HG03565 (cell line): Measurements from ENCODE around the gene KCNK15.

Experiments used
- ATAC-seq: cut with Tn5 transposase; IDR thresholded peaks from one replicate; pipeline ENCODE4 v1.9.1; 2021; ENCODE audit warnings: mild to moderate bottlenecking, moderate library complexity; ENCODE audit not compliant: unreplicated experiment

The KCNK15 gene

DNA sequence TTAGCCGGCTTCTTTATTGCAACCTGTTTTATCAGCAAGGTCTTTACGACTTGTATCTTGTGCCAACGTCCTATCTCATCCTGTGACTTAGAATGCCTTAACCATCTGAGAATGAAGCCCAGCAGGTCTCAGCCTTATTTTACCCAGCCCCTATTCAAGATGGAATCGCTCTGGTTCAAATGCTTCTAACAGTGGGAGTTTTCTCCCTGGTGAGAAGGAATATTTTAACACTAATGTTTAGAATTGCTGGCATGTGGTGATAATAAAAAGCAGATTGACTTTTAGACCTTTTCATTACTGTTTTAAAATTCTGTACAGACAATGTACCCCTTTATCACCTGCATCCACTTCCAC is 9.9 kb upstream of the KCNK15 start:
- no peak for ATAC-seq

DNA sequence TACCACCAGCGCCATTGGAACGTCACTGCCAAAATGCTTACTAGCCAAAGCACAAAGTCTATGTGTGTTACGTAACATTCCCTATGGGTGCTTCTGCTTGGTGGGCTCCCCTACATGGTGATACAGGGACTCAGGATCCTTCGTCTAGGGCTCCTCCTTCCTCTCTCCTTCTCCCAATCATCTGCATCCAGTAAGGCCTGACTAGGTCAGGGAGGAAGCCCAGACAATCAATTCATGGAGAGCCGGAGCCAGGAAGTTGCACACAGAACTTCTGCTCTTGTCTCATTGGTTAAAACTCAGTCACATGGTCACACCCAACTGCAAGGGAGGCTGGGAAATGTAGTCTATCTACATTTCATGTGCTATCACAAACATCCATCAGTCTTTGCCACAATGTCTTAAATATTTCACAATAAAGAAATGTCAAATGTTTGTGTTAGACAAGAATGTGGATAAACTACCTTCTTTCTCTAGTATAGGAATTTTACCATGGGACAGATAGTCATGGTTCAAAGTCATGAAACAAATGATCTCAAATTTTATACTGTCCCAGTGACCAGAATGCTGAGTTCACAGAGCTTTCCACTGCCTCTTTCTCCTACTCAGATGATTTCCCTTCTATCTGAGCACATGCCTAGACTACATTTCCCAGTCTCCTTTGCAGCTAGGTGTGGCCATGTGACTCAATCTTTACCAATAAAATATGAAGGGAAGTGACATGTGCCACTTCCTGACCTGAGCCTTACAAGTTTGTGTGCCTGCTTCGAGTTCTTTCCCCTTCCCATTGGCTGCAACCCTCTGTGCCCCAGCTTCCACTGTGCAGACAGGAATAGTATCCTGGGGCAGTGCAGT is 9.3 kb upstream of the KCNK15 start:
- ATAC-seq, result no peak

DNA sequence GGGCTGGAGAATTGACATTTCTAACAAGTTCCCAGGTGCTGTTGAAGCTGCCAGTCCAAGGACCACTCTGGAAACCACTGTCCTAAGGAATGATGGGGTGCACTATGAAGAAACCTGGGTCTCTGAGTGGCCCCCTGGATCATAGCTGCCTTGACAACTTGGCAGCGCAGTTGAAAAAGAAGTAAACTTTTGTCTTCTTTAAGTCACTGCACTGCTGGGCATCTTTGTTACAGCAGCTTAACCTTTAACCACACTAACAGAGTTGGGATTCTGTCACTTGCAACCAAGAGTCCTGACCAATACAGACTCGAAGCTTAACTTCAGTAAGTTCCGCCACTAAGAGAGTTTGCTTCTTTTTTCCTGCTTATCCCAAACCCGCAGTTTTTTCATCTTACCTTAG is 8.5 kb upstream of the KCNK15 start:
- no peak for ATAC-seq

DNA sequence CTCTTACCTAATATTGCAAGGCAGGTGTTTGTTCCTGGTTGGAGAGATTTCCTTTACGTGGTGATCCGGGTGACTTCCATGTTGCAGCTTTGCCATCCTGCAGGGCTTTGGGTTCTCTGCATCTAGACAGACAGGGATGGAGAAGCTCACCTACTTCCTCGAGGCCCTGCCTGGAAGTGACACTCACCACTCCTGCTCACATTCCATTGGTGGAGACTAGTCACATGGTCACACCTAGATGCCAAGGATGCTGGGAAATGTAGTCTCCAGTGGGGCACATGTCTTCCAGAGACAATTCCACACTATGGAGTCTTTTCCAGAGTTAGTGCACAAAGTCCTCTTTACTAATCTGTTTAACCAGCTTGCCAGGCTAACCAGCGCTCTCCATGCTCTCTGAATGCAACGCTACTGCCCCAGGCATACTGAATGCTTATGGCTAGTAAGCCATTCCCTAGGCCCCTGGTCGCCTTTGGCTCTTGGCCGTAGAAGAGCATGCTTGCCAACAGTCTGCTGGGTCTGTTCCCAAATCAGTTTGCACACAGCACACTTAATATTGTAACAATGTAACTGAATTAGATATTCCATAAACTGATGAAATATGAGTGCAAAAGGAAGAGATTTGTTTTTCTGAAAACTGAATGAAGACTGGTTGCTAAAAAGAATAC is 6.7 kb upstream of the KCNK15 start:
- no peak for ATAC-seq

DNA sequence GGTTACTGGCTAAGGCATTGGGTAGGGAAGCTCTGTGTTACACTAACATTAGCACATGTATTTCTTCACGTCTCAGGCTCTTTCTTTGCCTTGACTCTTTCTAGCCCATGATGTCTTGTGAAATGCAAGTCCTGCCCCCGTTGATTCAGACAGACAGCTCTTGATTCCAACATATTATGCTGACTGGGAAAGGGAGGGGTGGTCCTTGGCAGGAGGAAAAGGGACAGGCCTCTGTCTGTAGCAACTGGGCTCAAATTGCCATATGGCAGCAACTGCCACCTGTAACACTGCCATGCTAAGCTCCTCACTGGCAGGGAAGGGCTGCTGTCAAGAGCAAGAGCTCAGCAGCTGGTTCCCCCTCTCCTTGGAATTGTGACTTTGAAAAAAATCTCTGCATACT is 5.7 kb upstream of the KCNK15 start:
- ATAC-seq, result no peak

DNA sequence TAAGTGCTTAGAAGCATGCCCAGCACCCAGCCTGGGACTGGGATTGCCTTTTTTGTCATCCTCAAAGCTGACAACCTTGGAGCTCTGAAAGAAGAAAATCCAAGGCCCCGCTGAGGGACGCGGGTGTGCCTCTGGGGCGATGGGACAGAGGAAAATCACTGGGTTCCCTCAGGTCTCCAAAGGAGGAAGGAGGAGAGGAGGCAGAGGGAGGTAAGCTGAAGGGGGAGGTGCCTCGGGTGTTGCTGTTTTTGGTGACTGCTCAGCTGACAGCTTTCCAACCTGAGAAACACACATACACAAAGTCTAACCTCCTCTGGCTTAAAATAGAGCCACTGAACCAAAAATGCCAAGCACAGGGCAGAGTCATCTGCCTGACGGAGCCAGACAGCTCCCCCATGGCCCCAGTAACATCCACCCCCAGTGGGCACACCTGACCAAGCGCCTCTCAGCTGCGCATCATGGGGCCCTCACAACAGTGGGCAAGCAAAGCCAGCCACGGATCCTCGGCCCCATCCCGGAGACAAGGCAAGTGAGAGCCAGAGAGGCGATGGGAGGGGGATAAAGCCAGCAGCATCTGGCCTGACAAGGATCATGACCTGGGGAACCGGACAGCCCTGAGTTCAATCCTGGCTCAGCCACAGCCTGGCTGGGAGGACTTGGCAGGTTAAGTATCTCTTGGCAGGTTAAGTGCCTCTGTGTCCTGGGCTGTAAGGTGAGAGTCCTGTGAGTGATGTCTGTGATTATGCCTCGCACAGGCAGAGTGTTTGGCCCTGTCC is 3.2 kb upstream of the KCNK15 start:
- no peak for ATAC-seq

DNA sequence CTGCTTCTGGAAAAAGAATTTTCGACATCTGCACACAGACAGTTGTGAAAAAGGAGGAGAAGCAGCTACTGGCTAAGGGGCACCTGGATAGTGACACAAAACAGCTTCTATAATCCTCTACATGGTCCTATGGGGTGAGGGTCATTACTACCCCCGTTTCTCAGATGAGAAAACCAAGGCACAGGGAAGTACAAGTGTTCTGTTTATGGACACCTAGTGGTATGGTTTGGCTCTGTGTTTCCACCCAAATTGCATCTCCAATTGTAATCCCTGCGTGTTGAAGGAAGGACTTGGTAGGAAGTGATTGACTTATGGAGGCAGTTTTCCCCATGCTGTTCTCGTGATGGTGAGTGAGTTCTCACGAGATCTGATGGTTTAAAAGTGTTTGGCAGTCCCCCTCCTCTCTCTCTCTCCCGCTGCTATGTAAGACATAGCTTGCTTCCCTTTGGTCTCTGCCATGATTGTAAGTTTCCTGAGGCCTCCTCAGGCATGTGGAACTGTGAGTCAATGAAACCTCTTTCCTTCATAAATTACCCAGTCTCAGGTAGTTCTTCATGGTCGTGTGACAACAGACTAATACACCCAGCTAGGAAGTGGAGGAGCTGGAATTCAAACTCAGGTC is 2.5 kb upstream of the KCNK15 start:
- ATAC-seq, result no peak

DNA sequence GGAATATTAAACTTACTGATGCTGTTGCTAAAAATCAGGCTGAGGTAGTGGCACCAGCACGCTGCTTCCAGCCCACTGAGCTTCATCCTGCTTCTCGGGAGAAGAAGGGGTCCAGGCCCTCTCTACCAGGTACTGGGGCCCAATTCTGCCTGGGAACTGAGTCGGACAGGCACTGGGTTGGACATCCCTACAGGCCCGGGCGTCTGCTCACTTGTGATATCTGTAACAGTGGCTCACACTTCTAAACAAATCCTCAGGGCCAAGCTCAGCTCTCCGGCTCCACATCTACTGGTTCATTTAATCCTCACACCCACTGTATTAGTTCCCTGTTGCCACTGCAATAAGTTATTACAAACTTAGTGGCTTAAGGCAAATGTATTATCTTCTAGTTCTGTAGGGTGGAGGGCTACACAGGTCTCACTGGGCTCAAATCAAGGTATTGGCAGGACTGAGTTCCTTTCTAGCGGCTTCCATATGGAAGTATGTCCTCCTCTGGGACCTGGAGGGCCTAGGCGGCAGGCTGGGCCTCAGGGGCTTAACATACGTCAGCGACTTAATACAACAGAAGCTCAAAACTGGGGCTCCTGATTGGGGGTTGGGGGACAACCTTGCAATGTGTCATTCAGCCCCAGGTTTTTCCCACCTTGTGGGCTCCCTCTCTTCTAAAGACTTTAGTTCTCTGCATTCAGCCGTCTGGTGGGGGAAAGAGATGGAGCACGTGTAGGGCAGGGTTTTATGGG is 1.6 kb upstream of the KCNK15 start:
- ATAC-seq, result no peak

DNA sequence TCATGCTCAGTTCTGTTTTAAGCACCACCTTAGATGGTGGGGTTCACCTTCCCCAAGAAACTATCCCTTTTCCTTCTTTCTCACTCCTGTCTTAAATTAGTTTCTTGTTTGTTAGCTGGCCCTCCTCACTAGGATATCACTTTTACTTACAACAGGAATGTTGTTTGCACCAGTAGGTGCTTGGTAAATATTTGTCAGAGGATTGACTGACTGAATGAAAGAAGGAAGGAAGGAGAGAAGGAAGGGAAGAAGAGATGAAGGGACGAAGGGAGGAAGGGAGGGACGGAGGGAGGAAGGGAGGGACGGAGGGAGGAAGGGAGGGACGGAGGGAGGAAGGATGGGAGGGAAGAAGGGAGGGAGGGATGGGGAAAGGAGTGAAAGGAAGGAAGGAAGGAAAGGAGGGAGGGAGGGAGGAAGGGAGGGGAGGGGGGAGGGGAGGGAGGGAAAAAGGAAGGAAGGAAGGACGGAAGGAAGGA is 505 bp upstream of the KCNK15 start:
- no peak for ATAC-seq

DNA sequence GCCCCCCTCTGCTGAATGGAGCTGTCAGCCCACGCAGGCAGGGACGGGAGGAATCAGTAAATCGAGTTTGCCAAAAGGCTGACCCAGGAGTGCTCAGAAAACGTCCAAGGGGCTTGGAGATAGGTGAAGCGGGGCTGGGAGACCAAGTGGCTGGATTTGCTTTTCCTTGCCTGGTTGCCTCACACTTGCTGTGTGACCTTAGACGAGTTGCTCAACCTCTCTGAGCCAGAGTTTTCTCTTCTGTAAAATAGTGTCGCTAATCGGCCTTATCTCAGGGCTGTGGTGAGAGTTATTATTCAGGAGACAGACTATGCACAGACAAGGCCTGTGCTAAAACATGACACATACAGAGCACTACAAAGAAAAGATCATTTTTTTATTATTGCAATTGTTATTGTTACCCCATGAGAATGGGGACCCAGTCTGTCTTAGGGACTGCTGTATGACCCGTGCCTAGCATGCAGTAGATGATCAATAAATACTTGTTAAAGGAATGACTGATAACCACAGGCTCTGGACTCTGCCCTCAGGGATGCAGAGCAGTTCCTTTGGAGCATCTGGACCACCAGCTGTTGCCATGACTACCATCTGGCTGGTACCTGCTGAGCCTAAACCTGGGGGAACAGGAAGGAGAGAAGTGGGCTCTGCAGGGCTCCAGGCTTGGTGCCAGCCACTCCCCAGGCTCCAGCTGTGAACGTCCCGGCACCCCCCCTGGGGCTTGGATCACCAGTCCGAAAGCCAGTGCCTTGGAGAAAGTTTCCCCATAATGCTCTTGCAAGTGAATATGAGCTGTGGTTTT is 901 bp downstream of the KCNK15 start:
- ATAC-seq, result no peak

DNA sequence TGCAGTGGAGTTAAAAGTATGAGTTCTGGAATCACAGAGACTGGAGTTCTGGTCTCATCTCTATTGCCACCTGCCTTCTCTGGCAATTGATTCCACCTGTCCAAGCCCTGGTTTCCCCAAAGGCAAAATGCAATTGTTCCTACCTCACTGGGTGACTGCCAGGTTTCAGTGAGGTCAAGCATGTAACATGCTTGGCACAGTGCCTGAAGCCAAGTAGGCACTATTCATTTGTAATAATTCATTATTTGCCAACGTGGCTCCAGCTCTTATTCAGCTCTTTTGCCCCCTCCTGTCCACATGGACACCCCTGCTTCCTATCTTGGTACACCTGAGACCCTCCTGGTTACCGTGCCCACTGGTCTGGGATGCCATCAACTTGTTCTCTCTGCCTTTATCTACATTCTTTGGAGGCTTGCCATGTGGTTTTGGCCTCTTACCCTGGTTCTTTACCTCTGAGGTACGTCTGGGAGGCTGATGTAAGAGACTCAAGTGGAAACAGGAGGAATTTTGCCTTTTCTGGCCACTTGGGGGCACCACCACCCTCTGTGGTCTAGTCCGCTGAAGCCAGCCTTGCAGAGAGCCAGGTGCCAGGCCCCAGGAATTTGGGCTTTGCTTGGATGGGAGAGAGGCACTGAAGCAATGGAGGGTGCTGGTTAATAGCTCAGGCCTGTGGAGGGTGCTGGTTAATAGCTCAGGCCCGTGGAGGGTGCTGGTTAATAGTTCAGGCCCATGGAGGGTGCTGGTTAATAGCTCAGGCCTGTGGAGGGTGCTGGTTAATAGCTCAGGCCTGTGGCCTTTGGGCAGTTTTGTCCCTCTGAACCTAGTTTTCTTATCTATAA is 1.7 kb downstream of the KCNK15 start:
- no peak for ATAC-seq

DNA sequence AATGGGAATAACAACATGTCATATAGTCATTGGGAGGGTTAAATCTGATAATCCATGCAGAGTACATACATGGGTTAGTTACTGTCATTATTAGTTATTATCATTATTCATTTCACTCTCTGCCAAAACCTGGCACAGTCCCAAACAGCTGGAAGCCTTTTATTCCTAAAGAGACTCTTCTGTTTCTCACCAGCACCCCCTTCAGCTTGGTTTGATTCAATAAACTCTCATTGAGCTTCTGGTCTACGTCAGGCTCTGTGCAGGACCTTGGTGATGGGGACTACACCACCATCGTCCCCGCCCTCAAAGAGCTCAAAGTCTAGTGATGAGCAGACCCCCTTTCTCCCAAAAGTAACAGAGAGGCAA is 2.3 kb downstream of the KCNK15 start:
- no peak for ATAC-seq

DNA sequence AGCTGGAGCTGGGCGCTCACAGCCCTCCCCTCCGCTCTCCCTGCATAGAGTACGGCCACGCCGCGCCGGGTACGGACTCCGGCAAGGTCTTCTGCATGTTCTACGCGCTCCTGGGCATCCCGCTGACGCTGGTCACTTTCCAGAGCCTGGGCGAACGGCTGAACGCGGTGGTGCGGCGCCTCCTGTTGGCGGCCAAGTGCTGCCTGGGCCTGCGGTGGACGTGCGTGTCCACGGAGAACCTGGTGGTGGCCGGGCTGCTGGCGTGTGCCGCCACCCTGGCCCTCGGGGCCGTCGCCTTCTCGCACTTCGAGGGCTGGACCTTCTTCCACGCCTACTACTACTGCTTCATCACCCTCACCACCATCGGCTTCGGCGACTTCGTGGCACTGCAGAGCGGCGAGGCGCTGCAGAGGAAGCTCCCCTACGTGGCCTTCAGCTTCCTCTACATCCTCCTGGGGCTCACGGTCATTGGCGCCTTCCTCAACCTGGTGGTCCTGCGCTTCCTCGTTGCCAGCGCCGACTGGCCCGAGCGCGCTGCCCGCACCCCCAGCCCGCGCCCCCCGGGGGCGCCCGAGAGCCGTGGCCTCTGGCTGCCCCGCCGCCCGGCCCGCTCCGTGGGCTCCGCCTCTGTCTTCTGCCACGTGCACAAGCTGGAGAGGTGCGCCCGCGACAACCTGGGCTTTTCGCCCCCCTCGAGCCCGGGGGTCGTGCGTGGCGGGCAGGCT is 4.6 kb downstream of the KCNK15 start:
- no peak for ATAC-seq

DNA sequence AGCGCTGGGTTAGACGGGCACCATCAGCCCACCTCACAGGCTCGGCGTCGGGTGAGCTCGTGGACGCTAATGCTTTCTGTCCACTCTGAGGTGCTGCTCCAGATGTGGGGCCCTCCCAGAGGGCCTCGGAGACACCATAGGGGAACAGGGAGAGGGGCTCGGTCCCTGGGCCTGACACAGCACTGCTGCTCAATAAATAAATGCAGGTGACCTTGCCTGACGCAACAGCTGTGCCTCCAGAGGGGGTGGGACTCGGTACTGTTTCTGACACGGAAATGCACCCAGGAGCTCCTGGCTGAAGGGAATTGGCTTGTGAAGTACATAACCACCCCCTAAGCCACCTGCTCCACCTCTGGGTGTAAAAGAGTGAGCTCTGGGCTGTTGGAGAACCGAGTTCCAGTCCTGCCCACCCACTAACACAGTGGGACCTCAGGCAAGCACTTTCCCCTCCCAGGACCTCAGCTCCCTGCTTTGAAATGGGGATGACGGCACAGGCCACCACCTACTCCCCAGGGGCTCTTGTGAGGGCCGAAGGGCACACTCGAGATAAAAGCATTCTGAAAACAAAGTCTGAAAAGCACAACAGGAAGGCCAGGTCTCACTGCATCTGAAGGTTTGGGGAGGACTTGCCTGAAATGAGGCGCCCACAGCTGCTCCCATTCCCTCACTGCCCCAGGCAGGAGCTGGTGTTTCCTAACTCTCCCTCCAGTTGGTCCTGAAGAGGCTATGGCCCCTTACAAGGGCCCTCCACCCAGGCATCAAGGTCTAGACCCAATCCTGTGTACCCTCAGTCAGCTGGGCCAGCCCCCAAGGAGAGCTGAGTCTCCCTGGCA is 6.7 kb downstream of the KCNK15 start:
- ATAC-seq, result no peak

DNA sequence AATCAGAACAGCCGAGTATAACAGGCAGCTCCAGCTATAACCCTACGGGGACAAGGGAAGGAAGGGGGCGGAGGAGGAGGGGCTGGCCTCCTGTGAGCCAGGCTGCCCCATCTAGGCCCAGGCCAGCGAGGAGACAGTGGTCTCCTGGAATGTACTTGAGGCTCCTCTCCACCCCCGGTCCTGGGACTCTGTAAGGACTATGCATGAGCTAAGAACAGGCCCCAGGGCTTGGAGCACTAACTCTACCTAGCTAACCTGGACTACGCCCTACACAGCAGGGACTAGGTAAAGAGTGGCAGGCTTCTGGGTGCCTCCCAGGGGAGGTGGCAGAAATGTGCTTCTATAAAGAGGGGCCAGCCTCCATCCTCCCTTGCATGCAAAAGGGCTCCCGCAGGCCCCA is 8.9 kb downstream of the KCNK15 start:
- ATAC-seq, result no peak

DNA sequence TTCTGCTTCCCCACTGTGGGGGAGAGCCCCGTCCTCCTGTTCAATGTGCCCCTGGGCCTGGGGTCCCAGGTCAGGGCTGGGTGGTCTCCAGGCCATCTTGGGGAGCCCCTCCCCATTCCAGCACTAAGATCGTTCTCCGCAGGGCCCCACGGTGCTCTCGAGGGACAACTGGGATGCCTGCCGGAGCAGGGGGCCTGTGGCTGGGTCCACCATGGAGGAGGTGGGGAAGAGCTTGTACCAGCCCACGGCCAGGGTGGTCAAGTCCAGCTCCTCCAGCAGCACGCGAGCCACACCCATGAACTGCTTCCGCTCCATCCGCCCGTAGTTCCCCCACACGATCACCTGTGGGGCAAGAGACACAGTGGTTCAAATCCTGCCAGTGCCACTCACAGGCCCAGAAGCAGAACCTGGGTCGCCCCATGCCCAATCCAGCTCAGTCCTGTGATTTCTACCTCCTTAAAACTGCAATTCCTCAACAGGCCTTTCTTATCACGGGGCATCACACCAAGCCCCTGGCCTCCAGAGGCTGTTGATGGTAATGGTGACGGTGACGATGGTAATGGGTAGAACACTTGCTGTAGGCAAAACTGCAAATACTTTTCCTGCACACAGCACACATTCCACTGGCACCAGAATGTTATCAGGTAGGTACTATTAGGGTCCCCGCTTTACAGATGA is 10.5 kb downstream of the KCNK15 start:
- no peak for ATAC-seq

DNA sequence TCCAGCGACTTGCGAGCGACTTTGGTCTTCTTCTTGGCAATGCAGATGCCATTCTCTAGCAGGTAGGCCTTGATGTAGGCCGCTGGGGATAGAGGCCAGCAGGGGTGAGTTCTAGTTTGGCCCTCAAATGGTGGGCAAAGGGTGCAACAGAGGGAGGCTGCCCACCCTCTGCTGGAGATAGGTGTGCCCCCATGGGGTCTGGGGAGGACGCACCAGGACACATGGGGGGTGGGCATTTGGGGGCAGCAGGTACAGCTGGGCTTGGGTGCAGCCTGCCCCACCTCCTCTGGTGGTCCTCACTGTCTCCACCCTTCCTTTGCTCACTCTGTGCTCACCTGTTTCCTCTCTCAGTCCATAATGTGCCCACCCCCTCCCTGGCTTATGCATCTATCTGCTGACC is 11.3 kb downstream of the KCNK15 start:
- no peak for ATAC-seq
